MM.1S (cell line): ENCODE measurements around the gene SLC49A3.

Experiments
- EZH2 ChIP-seq: fragments of 300-600 bp; sonication (generic); optimal IDR thresholded peaks from 2 replicates; pipeline ENCODE3; 2017; ENCODE audit warnings: low read depth, mild to moderate bottlenecking, antibody characterized with exemption, low read length, mixed read lengths
- EZH2phosphoT487 ChIP-seq: fragments of 300-600 bp; sonication (generic); IDR thresholded peaks from 2 replicates; pipeline ENCODE4 v1.6.1; 2018; ENCODE audit warnings: antibody characterized with exemption, low read length
- TF ChIP-seq, protein P1 (sequence below): fragments of 300-600 bp; sonication (generic); IDR thresholded peaks from 2 replicates; pipeline ENCODE4 v1.5.1; 2016; ENCODE audit warnings: antibody characterized with exemption, low read length, mixed read lengths

DNA sequence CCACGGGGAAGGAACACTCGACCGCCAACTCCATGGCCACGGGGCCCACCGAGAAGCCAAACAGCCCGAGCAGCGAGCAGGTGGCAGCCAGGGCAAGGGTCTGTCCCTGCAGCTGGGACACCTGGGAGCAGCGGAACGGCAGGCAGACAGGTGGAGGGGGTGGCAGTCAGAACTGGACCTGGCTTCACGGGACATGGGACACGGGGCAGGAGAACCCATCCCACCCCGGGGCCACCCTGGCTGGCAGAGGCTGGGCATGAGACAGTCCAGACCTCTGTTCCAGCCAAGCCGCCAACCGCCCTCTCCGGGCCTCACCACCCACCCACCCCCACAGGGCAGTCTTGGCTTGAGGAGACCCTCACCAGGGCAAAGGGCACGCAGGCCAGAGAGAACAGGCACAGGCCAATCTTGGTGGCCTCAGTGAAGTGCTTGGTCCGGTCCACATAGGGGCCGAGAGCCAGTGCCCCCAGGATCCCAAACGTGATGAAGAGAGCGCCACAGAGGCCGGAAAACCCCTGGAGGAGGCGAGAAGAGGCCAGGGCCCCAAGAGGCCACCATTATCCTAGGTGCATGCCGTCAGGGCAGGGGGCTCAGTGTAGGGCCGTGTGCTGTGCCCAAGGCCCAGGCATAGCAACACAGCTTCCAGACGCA is 5.6 kb downstream of the SLC49A3 start:
- TF ChIP-seq, protein P1, sequence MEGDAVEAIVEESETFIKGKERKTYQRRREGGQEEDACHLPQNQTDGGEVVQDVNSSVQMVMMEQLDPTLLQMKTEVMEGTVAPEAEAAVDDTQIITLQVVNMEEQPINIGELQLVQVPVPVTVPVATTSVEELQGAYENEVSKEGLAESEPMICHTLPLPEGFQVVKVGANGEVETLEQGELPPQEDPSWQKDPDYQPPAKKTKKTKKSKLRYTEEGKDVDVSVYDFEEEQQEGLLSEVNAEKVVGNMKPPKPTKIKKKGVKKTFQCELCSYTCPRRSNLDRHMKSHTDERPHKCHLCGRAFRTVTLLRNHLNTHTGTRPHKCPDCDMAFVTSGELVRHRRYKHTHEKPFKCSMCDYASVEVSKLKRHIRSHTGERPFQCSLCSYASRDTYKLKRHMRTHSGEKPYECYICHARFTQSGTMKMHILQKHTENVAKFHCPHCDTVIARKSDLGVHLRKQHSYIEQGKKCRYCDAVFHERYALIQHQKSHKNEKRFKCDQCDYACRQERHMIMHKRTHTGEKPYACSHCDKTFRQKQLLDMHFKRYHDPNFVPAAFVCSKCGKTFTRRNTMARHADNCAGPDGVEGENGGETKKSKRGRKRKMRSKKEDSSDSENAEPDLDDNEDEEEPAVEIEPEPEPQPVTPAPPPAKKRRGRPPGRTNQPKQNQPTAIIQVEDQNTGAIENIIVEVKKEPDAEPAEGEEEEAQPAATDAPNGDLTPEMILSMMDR = no peak
- TF ChIP-seq EZH2phosphoT487 (no peak), EZH2 (no peak)
